ENCODE measurements around the gene IGSF21.

The IGSF21 gene

DNA sequence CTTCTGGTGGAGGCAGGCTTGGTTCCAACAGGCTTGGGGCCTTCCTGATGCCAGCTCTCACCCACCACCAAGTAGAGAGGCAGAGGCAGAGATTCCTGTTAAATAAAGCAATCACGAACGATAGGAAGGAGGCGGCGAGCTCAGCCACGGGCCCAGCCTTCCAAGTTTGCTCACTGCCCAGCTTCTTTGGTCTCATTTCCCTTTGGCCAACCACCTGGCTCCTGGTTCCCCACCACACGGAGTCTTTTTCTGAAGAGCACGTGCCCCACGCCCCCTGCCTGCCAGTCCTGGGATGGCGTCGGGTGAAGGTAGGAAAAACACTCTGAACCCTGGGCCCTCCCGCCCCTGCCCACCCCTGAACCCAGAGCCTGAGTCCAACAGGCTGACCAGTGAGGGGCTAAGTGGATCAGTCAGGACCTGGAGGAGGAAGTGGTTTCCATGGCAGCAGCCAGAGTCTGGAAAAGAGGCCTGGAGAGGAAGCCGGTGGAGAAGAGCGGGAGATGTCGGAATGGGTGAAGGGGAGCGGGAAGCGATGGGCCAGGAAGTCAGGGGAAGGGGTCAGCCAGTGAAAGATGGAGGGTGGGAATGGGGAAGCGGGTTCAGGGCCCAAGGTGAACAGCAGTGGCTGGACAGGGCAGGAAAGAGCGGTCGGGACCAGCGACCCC lies 214.9 kb downstream of the IGSF21 start:
- H3K4me3 ChIP-seq (replicated peaks in 1 of 2; ENCODE audit: low read depth in 2 of 2, low read length in 2 of 2), result no peak overlapping the region
- TF ChIP-seq CTCF (IDR thresholded peaks at IDR 0.05; ENCODE audit: low read depth, low read length), result no peak
- no peak for DNase-seq (ENCODE audit: low read depth in 2 of 2)

- H3K4me3 ChIP-seq (replicated peaks in 1 of 2; ENCODE audit: low read depth in 2 of 2, low read length in 2 of 2), result no peak overlapping the region
- no peak for DNase-seq (ENCODE audit: low read depth in 2 of 2)
- TF ChIP-seq CTCF (IDR thresholded peaks at IDR 0.05; ENCODE audit: low read depth, low read length), result no peak
These were observed 215.7 kb downstream of the IGSF21 start for GRCh38 chr1:18323259-18323658.

GRCh38 chr1:18324246-18324645 lies 216.6 kb downstream of the IGSF21 start:
- no peak overlapping the region for H3K4me3 ChIP-seq (replicated peaks in 1 of 2; ENCODE audit: low read depth in 2 of 2, low read length in 2 of 2)
- TF ChIP-seq CTCF (IDR thresholded peaks at IDR 0.05; ENCODE audit: low read depth, low read length), result peak; percentile 6
- DNase-seq (ENCODE audit: low read depth in 2 of 2), result no peak

DNA sequence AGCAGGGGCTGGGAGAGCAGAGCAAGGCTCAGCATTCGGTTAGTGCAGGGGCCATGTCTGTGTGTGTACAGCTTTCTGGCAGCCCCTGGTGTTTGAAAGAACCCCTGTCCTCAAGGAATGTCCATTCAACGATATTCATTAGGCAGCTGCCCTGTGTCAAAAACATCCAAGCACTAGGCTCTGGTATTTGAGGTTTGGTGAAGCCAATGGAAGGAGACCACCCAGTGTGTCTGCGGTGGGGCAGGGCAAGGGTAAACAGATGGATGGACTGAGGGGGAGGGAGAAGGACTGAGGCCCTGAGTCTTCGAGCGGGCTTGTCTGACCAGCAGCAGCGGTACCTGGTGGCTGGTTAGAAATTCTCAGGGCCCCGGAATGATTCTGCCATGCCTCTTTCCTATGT lies 217.5 kb downstream of the IGSF21 start:
- no peak for TF ChIP-seq CTCF (IDR thresholded peaks at IDR 0.05; ENCODE audit: low read depth, low read length)

GRCh38 chr1:18326211-18326897 lies 218.8 kb downstream of the IGSF21 start:
- no peak for TF ChIP-seq CTCF (IDR thresholded peaks at IDR 0.05; ENCODE audit: low read depth, low read length)
- H3K4me3 ChIP-seq (replicated peaks in 1 of 2; ENCODE audit: low read depth in 2 of 2, low read length in 2 of 2), result no peak overlapping the region
- no peak for DNase-seq (ENCODE audit: low read depth in 2 of 2)

More for the DNA sequence above, 217.5 kb downstream of the IGSF21 start:
- no peak for DNase-seq (ENCODE audit: low read depth in 2 of 2)
- H3K4me3 ChIP-seq (replicated peaks in 1 of 2; ENCODE audit: low read depth in 2 of 2, low read length in 2 of 2), result no peak overlapping the region

- no peak for TF ChIP-seq CTCF (IDR thresholded peaks at IDR 0.05; ENCODE audit: low read depth, low read length)
- no peak for DNase-seq (ENCODE audit: low read depth in 2 of 2)
- no peak overlapping the region for H3K4me3 ChIP-seq (replicated peaks in 1 of 2; ENCODE audit: low read depth in 2 of 2, low read length in 2 of 2)
These were observed 220.1 kb downstream of the IGSF21 start for GRCh38 chr1:18327650-18328049.

Measured in cardiac fibroblast (primary cell).